CD8-positive, alpha-beta memory T cell (primary cell): Measurements from ENCODE around the gene CHURC1. TPM values are rescaled to one million over a fixed set of nuclear protein-coding genes. Genes with fewer than 3 reads are reported as not detected.

Source experiments
- CTCF ChIA-PET: fragments of 350-600 bp; sonication (Branson Sonifier 250); formaldehyde crosslinking; loops from one replicate; lab custom pipeline; 2021; ENCODE audit warnings: antibody characterized with exemption; lab: Charles Lee
- POLR2A ChIA-PET: fragments of 350-600 bp; sonication (Branson Sonifier 250); formaldehyde crosslinking; loops from one replicate; lab custom pipeline; 2021; ENCODE audit warnings: antibody characterized with exemption; lab: Charles Lee
- DNase-seq, 5 donors: peaks; one replicate each; pipeline versions ENCODE4 v3.0.0 to v3.0.0-alpha.2; 2020 to 2022; ENCODE audit warnings: mixed read lengths in 1 of 5
- H3K27ac ChIP-seq: one replicate; pipeline ENCODE4 v1.7.0; 2013; ENCODE audit warnings: low read depth, mild to moderate bottlenecking, low read length, moderate library complexity
- H3K27me3 ChIP-seq: 2 replicates; pipeline ENCODE4 v1.7.0; 2013; ENCODE audit warnings: low read length, mild to moderate bottlenecking; ENCODE audit not compliant: insufficient read depth, poor library complexity, severe bottlenecking
- H3K36me3 ChIP-seq: 2 replicates; pipeline ENCODE4 v1.7.0; 2013; ENCODE audit warnings: mild to moderate bottlenecking, low read length, moderate library complexity; ENCODE audit not compliant: insufficient read depth
- H3K4me1 ChIP-seq: 2 replicates; pipeline ENCODE4 v1.7.0; 2013; ENCODE audit warnings: mild to moderate bottlenecking, low read length, moderate library complexity; ENCODE audit not compliant: insufficient read depth
- H3K4me3 ChIP-seq: 2 replicates; pipeline ENCODE4 v1.7.0; 2013; ENCODE audit warnings: mild to moderate bottlenecking, low read length
- H3K9me3 ChIP-seq: 2 replicates; pipeline ENCODE4 v1.7.0; 2013; ENCODE audit warnings: mild to moderate bottlenecking, low read length
- H3K27ac Mint-ChIP-seq, 8 donors: one replicate each; pipeline ENCODE4 v1.8.0; 2020 to 2021; ENCODE audit warnings: mixed read lengths in 8 of 8, mild to moderate bottlenecking in 6 of 8, inconsistent platforms in 3 of 8, moderate library complexity in 3 of 8
- H3K27me3 Mint-ChIP-seq, 2 donors: one replicate each; pipeline ENCODE4 v1.8.0; 2020 to 2021; ENCODE audit warnings: mixed read lengths in 2 of 2, mild to moderate bottlenecking in 1 of 2, moderate library complexity in 1 of 2
- H3K36me3 Mint-ChIP-seq, 3 donors: one replicate each; pipeline ENCODE4 v1.8.0; 2020 to 2021; ENCODE audit warnings: mixed read lengths in 3 of 3, inconsistent platforms in 1 of 3, mild to moderate bottlenecking in 1 of 3
- H3K4me1 Mint-ChIP-seq, 3 donors: one replicate each; pipeline ENCODE4 v1.8.0; 2020 to 2021; ENCODE audit warnings: mixed read lengths in 3 of 3, inconsistent platforms in 1 of 3, mild to moderate bottlenecking in 1 of 3
- H3K4me3 Mint-ChIP-seq, 7 donors: one replicate each; pipeline ENCODE4 v1.8.0; 2020 to 2021; ENCODE audit warnings: mixed read lengths in 7 of 7, mild to moderate bottlenecking in 6 of 7, moderate library complexity in 4 of 7, inconsistent platforms in 2 of 7
- H3K9me3 Mint-ChIP-seq, 5 donors: one replicate each; pipeline ENCODE4 v1.8.0; 2020 to 2022; ENCODE audit warnings: mixed read lengths in 5 of 5, mild to moderate bottlenecking in 3 of 5, moderate library complexity in 2 of 5, inconsistent platforms in 1 of 5
- polyA plus RNA-seq: library from polyadenylated mRNA; unstranded; fragments of 300-500 nt; fragmentation: Illumina TruSeq; gene quantifications from one replicate; pipeline ENCODE4 v1.2.3, GENCODE V29; 2021
- total RNA-seq, 2 experiments: library from RNA; stranded (reverse); gene quantifications; one replicate each; pipeline ENCODE4 v1.2.3, GENCODE V29; 2021

CHURC1 gene
- total and polyA plus RNA-seq, 3 experiments from 2014 or later = 44.0 to 171 (median 54.8) TPM

DNA sequence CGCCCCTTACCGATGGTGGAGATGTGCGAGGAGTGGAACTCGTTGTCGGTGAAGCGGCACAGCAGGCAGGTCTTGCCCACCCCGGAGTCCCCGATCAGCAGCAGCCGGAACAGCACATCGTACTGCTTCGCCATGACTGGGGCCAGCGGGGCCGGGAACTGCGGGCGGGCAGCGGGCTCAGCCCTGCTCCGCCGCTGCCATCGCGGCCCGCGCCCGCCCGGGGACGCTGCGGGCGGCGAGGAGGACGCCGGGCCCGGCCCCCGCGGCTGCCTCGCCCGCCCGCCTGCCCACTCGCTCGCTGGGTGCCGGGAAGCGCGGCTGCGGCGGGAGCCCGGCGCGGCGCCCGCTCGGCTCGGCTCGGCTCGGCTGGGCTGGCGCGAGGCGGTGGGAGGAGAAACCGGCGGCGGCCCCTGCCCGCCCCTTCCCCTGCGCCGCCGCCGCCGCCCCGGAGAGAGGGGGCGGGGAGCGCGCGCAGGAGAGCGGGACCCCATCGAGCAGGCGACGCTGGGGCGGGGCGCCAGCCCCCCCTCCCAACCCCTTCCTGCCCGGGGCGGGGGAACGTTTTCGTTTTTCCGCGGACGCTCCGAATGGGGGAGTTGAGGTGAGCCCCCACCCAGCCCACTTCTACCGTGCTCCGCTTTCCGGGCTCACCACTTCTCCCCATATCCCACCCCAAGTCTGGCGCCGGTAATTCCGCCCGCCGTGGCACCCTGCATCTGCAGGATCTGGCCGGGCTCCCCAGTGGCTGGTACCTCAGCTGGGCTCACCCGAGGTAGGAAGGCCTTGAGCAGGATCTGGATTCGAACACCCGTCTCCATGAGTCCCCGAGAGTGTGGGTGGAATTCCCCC, 57.9 kb downstream of the CHURC1 start, which contains the start of gene RAB15:
Gene RAB15 (minus strand): TSS at position 394 of the 849 bp plus-strand sequence. CDS start 260 bp downstream, at position 134.
- Mint-ChIP-seq H3K27ac (peak within 1 kb of the TSS in 7 of 8 donors; percentile 32 to 95 (median 63)), H3K36me3 (no peaks in the 10 kb centered on the region), H3K9me3 (no peaks in the 10 kb centered on the region), H3K27me3 (no peaks in the 10 kb centered on the region), H3K4me3 (peak within 1 kb of the TSS; percentile 80 to 92 (median 85)), H3K4me1 (peaks cover 15 to 19% (median 17%) of the 10 kb centered on the region in 3 donors)
- DNase-seq = peak; percentile 26 to 63 (median 43)
- Histone ChIP-seq H3K4me3 (peak within 1 kb of the TSS; percentile 54), H3K27ac (no peak within 1 kb of the TSS), H3K36me3 (no peaks in the 10 kb centered on the region), H3K27me3 (no peaks in the 10 kb centered on the region), H3K9me3 (no peaks in the 10 kb centered on the region), H3K4me1 (peaks cover 19% of the 10 kb centered on the region)
- POLR2A ChIA-PET = interaction anchor here (0.9 to 1.2 kb wide), 2 partner anchors 57 to 58 kb away, joined by 3 to 6 read pairs; partner anchors contain the start of gene CHURC1
- CTCF ChIA-PET = no interaction called here

- Mint-ChIP-seq H3K9me3 (no peaks in the 10 kb centered on the region), H3K4me3 (peak overlapping the region; percentile 80 to 92 (median 85)), H3K4me1 (peaks cover 13 to 19% (median 17%) of the 10 kb centered on the region in 3 donors), H3K27me3 (no peaks in the 10 kb centered on the region), H3K27ac (peak overlapping the region in 3 of 8 donors; percentile 57 to 88 (median 69)), H3K36me3 (no peaks in the 10 kb centered on the region)
- H3K36me3 ChIP-seq = no peaks in the 10 kb centered on the region
- CTCF ChIA-PET = no interaction called here
- DNase-seq = peak in 1 of 5 donors; percentile 6
- H3K4me1 ChIP-seq = peaks cover 19% of the 10 kb centered on the region
- POLR2A ChIA-PET = interaction anchor here (1.2 kb wide), 1 partner anchor 58 kb away, joined by 3 read pairs; no protein-coding TSS in a partner anchor
- H3K27ac ChIP-seq = no peak overlapping the region
- H3K4me3 ChIP-seq = no peak overlapping the region
- no peaks in the 10 kb centered on the region for H3K9me3 ChIP-seq
- H3K27me3 ChIP-seq = no peaks in the 10 kb centered on the region
These were observed 58.8 kb downstream of the CHURC1 start for GRCh38 chr14:64973026-64973442.

- H3K4me1 Mint-ChIP-seq = peaks cover 13 to 19% (median 17%) of the 10 kb centered on the region in 3 donors
- H3K9me3 Mint-ChIP-seq = no peaks in the 10 kb centered on the region
- Histone ChIP-seq H3K4me1 (peaks cover 19% of the 10 kb centered on the region), H3K27ac (no peak overlapping the region), H3K9me3 (no peaks in the 10 kb centered on the region), H3K4me3 (no peak overlapping the region), H3K27me3 (no peaks in the 10 kb centered on the region), H3K36me3 (no peaks in the 10 kb centered on the region)
- ChIA-PET CTCF (interaction anchor here (1.2 to 1.7 kb wide), 3 partner anchors 9 to 13 kb away, joined by 3 to 6 read pairs (median 4); partner anchors contain the start of gene FNTB), POLR2A (no interaction called here)
- peak in 1 of 5 donors; percentile 3 for DNase-seq
- no peaks in the 10 kb centered on the region for H3K36me3 Mint-ChIP-seq
- H3K27ac Mint-ChIP-seq = peak overlapping the region in 1 of 8 donors; percentile 54
- H3K4me3 Mint-ChIP-seq = peak overlapping the region in 3 of 7 donors; percentile 23 to 44 (median 30)
- no peaks in the 10 kb centered on the region for H3K27me3 Mint-ChIP-seq
These were observed 59.6 kb downstream of the CHURC1 start for GRCh38 chr14:64973826-64974225.

DNA sequence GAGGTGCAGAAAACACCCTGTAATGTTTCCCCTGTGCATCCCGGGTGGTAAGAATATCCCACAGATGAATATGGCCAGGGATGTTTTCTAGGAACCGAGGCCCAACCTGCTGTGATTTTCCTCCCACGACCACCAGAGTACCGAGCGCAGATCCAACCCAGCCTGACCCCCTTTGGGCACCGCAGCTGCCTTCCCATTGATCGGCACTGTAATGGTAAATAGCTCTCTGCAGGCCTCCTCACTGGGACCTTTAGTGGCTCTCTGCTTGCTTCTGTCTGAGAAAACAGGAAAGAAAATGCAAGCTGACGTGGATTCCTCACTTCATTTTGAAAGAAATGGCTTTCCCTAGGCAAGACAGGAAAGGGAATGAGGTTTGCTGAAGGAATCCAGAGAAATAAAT, 60.3 kb downstream of the CHURC1 start:
- no peaks in the 10 kb centered on the region for H3K27me3 ChIP-seq
- no peak overlapping the region for H3K27ac ChIP-seq
- Mint-ChIP-seq H3K4me3 (peak overlapping the region in 3 of 7 donors; percentile 4 to 71 (median 25)), H3K9me3 (no peaks in the 10 kb centered on the region), H3K27me3 (no peaks in the 10 kb centered on the region), H3K27ac (no peak overlapping the region), H3K36me3 (no peaks in the 10 kb centered on the region), H3K4me1 (peaks cover 13 to 19% (median 17%) of the 10 kb centered on the region in 3 donors)
- POLR2A ChIA-PET = interaction anchor here (0.6 to 1.0 kb wide), 2 partner anchors 48 to 151 kb away, joined by 3 to 4 read pairs; no protein-coding TSS in a partner anchor
- no peak overlapping the region for H3K4me3 ChIP-seq
- no peaks in the 10 kb centered on the region for H3K36me3 ChIP-seq
- peak in 1 of 5 donors; percentile 19 for DNase-seq
- CTCF ChIA-PET = interaction anchor here (0.8 to 1.7 kb wide), 4 partner anchors 8 to 12 kb away, joined by 3 to 6 read pairs (median 4); partner anchors contain the start of gene FNTB
- H3K4me1 ChIP-seq = peaks cover 19% of the 10 kb centered on the region
- no peaks in the 10 kb centered on the region for H3K9me3 ChIP-seq

GRCh38 chr14:64979336-64980074, 65.2 kb downstream of the CHURC1 start:
- Mint-ChIP-seq H3K4me1 (peaks cover 5 to 18% (median 10%) of the 10 kb centered on the region in 3 donors), H3K4me3 (no peak overlapping the region), H3K9me3 (no peaks in the 10 kb centered on the region), H3K36me3 (no peaks in the 10 kb centered on the region), H3K27me3 (peaks cover 2 to 11% of the 10 kb centered on the region in 2 donors), H3K27ac (no peak overlapping the region)
- Histone ChIP-seq H3K27me3 (no peaks in the 10 kb centered on the region), H3K4me1 (peaks cover 9% of the 10 kb centered on the region), H3K36me3 (no peaks in the 10 kb centered on the region), H3K27ac (no peak overlapping the region), H3K9me3 (no peaks in the 10 kb centered on the region), H3K4me3 (no peak overlapping the region)
- POLR2A ChIA-PET = interaction anchor here (0.7 kb wide), 1 partner anchor 65 kb away, joined by 3 read pairs; no protein-coding TSS in a partner anchor
- DNase-seq = no peak
- CTCF ChIA-PET = interaction anchor here (6.2 kb wide), 1 partner anchor 156 kb away, joined by 34 read pairs; no protein-coding TSS in a partner anchor

DNA sequence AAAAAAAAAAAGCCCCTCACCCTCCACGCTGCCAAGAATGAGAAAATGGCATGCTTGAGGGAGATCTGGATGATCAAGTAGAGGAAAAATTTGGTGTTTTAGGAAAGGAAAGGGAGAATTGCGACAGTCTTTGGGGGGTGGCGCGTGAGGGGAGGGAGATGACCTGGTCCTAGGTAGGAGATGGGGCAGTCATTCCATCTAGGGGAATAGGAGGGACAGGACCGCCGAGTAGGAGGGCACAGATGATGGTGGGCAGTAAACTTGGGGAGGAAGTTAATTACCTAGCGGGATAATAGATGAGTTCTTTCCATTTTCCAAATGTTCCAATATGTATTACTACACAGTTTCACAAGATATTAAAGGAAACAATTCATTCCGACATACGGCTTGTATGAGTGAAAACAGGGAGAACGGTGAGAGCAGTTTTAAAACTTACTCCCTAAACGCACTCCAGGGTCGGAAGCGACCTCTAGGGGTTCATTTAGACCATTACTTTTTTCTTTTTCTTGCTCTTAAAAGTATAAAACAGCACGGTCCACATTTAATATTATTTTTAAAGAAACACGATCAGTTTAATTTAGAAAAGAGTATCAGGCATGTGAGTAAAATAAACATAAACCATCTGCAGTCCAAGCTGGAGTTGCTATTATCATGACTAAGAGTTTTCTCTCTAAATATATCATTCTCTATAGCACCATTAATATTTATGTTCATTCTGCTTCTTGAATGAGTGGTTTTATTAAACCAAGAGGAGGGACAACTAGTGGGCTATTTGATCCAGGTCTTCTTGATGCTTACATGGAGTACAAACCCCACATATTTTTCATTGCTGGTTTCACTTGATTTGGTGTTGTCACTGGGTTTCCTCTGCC, 69.4 kb downstream of the CHURC1 start:
- POLR2A ChIA-PET = no interaction called here
- Mint-ChIP-seq H3K36me3 (peaks cover 0 to 5% (median 0%) of the 10 kb centered on the region in 3 donors), H3K27me3 (peaks cover 4 to 11% of the 10 kb centered on the region in 2 donors), H3K27ac (peak overlapping the region in 3 of 8 donors; percentile 4 to 11 (median 10)), H3K9me3 (no peaks in the 10 kb centered on the region), H3K4me3 (peak overlapping the region in 6 of 7 donors; percentile 22 to 63 (median 54)), H3K4me1 (peaks cover 26 to 37% (median 30%) of the 10 kb centered on the region in 3 donors)
- Histone ChIP-seq H3K4me1 (peaks cover 26% of the 10 kb centered on the region), H3K36me3 (no peaks in the 10 kb centered on the region), H3K27me3 (no peaks in the 10 kb centered on the region), H3K9me3 (no peaks in the 10 kb centered on the region), H3K4me3 (peak overlapping the region; percentile 23), H3K27ac (no peak overlapping the region)
- DNase-seq = peak in 3 of 5 donors; percentile 48 to 58 (median 55)
- CTCF ChIA-PET = interaction anchor here (0.7 to 6.2 kb wide), 9 partner anchors 10 to 211 kb away, joined by 3 to 34 read pairs (median 4); no protein-coding TSS in a partner anchor
